Stimulated activated CD8-positive, alpha-beta memory T cell treated with anti-CD3 and anti-CD28 coated beads, Interleukin-7, amount 100 ng/mL, for 24 hours (primary cell): ENCODE results near the gene PCP4.
"Not testable (repeated sequence)": the region's sequence is repeated elsewhere in the genome, so short reads cannot be mapped to it uniquely, and the experiment has no call there.

ENCODE experiments used
- DNase-seq: peaks from one replicate; pipeline ENCODE4 v3.0.0-alpha.2; 2020; ENCODE audit warnings: low read depth

Gene PCP4

DNA sequence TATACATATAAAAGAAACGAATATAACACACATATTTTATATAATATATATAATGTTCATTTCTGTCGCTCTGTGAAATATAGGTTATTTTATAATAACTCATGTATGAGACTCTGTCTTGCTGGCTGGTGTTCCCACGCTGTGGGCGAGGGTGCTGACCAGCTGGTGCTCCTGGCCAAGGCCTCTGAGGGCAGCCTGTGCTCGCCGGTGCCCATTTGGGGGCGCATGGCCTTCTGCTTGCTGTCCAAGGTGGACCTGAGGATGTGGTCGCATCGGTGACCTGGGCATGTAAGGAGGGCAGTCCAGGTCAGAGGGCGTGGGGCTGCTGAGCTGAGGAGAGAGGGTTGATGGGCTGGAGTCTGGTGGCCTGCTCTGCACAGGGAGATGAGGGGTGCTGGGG lies 1.1 kb upstream of the PCP4 start:
- DNase-seq: no peak

DNA sequence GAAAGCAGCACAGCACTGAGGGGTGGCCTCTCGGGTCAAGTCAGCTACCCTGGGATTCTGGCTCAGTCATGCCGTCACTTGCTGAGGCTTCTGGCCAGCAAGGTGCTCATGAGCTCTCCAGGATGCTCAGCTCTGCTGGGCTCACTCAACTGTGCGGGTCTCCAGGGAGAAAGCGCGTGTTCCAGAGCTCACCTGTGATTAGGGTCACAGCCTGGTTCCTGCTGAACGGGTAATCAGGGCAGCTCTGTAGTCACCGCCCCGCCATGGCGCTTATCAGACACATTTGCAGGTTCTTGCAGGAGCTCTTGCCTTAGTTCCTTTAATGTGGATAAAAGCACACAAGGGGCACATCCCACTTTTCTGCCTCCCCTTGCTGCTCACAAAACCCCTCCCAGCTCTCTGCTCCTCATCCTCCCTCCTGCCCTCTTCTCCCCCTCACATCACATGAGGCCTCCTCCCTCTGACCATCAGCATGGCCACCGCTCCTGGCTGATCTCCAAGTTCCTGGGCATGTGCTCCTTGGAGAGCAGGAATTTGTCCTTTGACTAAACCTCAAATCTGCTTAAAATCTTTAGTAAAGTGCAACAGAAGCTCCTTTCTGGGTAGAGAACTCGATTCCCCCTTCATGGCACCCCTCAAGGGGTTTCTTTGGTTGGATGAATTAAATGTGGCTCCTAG lies 2.0 kb downstream of the PCP4 start:
- DNase-seq: no peak

DNA sequence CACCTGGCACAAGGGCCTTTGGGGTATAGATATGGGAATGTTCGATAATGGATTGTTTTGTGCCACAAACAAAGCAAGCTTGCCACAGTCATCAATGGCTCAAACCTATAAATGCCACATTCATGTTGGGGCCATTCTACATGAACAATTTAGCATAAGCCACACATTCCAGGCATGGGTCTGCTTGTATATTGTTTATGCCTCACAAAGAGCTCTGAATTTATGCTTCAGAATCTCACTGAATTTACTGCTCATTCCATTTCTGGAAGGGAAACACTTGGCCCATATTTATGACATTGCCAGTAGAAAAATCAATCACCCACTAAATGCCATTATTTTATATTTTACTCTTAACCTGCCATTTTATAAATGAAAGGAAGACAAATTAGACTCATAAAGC lies 6.4 kb downstream of the PCP4 start:
- DNase-seq: no peak

DNA sequence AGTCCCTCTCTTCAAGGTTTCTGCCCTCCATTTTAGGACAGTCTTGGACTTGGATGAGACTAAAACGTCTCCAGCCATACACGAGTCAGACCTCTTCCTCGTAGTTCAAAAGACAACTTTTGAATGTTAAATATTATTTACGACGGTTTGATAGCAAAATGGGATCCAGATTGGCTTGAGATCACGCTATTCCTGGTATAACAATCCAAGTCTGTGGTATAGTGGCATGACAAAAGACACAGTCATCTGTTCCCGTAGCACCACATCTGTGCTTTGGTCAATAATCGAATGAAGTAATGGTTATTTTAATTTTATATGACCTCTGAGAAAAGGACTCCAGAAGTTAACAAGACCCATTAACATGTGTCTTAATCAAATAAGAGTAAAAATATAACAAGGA lies 7.0 kb downstream of the PCP4 start:
- DNase-seq: no peak

DNA sequence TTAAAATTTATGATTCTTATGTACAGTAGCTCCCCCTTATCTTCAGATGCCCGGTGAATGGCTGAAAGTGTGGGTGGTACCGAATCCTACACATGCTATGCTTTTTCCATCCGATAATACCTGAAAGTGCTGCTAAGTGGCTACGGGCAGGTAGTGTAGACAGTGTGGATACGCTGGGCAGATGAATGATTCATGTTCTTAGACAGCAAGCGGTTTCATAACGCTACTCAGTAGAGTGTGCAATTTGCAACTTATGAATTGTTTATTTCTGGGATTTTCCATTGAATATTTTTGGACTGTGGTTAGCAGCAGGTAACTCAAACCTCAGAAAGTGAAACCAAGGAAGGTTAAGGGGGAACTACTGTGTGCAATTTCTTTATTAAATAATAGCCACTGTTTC lies 7.5 kb downstream of the PCP4 start:
- DNase-seq: no peak

DNA sequence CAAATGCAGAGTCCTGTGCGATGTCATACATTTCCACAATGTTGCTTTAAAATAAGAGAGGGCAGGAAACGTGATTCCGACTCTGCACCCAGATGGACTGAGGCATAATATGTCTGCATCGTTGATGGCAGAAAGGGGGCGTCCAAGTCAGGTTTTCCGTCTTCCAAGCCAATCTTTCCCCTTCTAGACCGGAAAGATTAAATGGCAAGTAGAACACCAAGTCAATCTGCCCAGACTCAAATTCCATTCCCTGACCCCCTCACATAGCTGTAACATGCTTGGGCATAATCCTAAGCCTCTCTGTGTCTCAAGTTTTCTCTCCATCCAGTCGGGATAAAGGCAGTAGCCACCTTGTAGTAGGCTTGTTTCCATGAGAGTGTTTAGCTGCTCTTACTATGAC lies 14.4 kb downstream of the PCP4 start:
- DNase-seq: no peak

DNA sequence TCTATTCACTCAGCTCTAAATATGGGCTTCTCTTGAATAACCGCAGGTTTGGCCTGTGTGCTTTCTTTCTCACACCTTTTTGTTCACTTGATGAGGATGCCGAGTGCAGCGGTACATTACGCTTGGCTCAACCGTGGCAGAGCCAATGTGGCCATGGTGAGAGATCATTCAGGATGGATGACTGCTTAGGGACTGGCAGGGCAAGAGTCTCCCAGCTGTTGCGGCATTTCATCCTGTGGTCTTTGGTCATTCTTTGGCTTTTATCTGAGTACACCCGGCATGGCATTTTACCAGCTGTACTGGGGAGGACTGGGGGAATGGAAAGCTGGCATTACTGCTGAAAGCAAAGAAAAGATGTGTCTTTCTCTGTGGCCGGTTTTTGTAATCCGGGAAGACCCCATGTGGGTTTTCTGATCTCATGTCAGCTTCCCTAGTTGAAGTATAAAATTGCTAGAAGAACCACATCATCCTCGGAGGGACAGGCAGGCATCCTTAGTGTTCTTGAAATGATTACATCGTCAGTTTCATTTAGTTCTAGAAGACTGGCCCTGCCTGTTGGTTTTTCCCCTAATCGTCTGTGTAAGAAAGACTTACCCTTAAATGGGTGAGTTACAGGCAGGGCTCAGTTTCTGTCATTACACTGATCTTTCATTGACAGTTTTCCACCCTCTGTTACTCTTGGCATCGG lies 15.1 kb downstream of the PCP4 start:
- DNase-seq: no peak

DNA sequence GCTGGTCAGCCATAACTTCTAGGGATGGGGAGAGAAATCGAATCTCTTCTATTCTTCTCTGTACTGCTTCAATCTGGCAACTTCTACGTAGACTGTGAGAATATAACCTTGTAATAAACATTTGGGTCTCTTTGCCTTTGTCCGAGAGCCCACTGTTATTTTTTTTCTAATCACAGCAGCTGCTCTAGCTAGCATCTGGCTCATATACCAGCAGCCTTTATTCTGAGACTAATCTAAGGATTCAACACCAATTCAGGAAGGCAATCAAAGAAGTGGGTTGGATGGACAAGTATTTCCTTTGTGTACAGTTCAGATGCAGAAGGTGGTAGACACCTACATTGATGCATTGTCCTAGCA lies 15.6 kb downstream of the PCP4 start:
- DNase-seq: no peak

DNA sequence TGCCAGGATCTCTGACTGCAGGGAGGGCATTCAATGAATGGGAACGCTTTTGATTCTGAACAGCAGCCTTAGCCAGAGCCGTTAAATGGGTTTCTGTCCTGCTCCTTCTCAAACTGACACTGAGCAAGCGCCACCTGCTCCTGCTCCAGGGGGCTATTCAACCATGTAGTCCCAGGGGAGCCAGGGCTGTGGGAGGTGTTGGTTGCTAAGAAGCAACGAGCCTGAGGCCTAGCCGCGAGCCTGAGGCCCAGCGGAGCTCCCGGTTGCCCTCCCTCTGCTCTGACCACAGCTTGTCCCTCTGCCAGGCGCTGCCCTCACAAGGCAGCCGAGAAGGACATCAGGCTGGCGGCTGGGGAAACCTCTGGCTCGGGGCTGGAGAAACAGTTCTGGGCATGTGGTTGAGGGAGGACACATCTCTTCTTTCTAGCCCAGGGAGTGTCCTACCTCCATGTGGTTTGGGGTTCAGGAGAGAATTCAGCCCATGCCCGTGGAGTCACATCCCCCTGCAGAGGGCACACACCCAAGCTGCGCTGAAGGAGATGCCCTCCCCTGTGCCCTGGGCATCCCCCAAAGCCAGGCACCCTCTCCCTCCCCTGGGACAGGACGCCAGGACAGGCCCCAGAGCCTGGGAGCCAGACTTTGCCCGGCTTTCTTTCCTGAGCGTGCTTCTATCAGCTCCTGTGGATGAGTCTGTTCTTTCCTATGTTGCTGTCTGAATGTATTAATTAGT lies 18.0 kb downstream of the PCP4 start:
- DNase-seq: no peak

DNA sequence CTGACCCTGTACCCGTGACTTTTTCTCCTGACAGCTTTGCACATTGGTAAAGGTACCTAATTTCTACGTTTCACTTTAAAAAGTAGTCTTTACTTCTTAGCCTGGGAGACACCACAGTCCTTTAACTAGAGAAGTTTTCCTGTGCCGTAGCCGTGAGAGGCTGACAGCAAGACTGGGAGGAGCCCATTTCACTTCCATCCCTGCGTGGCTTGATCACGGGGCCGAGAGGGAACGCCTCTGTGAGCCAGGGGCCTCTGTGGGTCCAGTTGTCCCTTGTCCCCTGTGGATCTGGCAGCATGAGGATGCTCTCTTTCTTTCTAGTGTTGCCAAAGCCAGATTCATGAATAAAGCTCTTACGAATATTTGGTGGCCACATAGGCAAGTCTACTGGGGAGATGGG lies 21.6 kb downstream of the PCP4 start:
- DNase-seq: no peak

DNA sequence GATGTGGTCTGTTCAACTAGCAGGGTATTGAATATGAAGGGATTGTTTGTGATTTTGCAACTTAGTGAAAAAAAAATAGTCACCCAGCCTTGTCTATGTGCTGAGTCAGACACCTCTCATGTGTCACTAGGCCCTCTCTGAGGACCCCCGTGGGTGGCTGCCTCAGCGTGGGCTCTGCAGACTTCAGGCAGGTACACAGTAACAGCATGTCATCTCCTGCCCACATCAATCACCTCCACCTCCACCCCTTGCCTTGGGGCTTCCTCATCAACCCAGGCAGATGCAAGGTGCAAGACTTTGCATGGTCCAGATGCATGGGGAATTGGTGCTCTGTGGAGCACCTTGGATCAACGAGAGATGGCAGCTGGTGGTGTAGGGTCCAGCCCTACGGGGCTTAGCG lies 23.9 kb downstream of the PCP4 start:
- DNase-seq: no peak

DNA sequence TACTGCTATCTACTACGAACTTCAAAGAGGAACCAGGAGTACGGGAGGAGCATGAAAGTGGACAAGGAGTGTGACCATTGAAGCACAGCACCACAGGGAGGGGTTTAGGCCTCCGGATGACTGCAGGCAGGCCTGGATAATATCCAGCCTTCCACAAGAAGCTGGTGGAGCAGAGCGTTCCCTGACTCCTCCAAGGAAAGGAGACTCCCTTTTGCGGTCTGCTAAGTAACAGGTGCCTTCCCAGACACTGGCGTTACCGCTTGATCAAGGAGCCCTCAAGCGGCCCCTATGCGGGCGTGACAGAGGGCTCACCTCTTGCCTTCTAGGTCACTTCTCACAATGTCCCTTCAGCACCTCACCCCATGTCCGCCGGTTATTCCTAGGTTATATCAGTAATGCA lies 24.6 kb downstream of the PCP4 start:
- DNase-seq: not testable (repeated sequence)

DNA sequence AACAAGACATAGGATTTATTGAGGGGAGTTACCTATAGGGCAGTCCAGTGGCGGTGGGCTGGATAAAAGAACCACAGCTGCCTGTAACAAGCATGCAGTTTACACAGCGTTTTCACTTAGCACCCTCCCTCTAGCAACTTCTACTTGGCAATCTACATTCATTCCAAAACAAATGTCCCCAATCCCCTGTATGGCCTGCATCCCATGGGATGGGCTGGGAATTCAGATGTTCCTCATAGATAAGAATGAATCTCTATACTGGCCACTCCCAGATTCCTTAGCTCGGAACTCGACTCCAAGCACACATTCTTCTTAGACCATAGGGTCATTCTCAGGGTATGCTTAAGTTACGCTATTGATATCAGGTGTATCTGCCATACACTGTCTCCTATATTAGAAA lies 33.3 kb downstream of the PCP4 start:
- no peak for DNase-seq

DNA sequence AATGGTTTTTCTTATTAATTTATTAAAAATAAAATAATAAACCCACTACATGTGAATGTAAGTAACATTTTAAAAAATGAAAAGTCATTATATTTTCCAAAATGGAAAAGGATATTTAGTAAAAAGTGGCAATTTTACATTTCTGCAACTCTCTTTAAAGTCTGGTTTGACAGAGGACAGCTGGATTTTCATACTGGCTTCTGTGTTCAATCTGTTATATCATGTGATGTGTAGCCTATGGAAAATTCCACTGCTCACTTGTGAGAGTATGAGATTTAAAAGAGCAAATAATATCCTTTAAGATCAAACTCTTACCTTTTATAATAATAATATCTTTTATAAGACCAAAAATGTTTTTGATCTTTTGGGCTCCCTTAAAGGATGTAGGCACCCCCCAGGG lies 33.7 kb downstream of the PCP4 start:
- no peak for DNase-seq

DNA sequence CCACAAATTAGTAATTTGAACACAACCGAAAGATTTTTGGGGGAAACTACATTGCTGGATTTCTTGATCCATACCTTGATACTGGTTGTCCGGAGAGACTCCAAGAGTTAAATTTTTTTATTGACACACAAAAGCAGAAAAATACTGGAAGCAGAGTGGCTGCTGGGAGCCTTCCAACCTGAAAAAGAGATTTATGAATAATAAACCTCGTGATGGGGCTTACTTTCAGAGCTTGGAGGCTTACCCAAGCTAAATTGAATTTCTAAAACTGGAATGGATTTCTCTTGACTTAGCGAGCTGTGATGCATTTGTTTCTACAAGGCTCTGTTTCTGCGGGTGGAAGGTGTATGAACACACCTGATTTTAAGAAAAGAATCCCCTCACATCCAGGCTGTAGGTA lies 35.7 kb downstream of the PCP4 start:
- DNase-seq: no peak

DNA sequence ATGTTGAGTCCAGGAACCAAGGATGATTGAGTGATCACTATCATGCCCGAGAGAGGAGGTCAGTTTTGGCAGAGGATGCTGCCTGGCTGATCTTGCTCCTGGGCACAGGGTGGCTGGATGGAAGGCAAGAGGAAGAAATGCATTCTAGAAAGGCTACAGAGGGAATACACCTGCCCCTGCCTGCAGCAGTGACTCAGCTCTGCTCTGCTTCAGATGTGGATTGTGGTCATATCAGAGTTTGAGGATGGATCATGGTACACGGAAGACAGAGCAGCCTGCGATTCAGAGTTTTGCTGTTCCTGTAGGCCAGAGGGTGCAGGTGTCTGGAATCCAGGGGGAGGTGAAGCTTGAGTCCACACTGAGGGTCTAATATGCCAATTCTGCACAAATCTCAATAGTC lies 37.2 kb downstream of the PCP4 start:
- no peak for DNase-seq

DNA sequence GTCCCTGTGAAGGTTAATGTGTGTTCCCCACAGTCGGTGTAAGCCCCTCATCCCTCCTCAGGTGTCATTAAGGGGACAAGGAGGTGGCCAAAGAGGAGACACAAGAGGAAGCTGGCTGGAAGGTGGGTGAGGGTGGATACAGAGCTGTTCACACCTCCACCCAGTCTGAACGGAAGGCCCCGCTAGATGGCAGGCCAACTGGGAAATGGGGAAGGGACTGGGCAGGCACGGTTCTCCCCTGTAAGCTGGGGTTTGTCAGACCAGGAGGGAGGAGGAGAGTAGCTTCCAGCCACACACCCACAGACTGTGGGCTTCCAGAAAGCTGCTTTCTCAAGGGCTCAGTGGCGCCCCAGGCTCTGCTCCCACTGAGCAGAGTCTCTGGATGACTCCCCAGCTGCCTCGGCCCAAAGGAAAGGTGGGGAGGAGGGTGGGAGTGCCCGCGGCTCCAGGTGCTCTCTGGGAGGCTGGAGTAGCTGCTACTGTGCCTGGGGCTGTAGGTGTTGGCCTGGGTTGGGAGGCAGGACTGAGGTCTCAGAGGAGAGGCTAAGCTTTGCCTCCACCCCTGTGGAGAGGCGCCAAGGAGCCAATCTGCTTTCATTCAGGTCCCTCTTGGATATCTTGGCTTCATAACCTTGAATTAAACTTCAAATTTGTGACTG lies 41.2 kb downstream of the PCP4 start:
- no peak for DNase-seq

DNA sequence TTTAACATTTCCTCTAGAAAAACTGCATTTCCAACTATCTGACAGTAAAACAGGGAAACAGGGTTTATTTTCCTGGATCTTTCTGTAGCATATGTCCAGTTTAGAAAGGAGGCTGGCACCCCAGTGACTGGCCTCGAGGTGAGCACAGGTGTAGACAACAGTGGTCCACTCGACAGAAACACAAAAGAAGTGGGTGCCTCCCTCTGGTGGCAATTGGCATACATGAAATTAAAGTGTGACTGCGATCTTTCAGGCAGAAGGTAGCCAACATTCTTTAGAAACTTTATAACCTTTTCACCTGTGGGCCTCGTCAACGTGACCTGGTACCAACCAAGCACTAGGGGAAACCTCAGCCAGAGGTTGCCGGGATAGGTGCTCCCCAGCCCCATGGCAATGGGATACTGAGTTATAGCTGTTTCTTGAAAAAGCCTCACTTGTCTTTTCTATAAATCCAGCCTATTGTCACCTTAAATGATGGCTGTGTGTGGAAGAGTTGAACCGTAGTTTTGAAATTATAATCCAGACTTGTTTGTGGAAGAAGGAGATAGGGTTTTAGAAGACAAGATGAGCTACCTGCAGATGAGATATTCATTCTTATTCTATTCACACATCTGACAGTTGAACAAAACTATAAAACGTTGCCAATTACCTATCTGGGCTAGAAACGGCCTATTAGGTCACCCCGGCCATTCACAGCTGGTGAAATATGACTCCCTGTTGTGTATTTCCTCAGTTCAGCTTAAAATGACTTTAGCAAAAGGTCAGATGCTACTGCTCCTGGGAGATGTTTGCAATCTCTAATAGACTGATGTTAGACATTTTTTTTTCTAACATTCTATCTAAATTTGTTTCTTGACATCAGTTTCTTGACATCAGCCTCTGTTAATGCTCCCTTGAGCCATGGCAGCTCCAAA lies 44.3 kb downstream of the PCP4 start:
- no peak for DNase-seq

DNA sequence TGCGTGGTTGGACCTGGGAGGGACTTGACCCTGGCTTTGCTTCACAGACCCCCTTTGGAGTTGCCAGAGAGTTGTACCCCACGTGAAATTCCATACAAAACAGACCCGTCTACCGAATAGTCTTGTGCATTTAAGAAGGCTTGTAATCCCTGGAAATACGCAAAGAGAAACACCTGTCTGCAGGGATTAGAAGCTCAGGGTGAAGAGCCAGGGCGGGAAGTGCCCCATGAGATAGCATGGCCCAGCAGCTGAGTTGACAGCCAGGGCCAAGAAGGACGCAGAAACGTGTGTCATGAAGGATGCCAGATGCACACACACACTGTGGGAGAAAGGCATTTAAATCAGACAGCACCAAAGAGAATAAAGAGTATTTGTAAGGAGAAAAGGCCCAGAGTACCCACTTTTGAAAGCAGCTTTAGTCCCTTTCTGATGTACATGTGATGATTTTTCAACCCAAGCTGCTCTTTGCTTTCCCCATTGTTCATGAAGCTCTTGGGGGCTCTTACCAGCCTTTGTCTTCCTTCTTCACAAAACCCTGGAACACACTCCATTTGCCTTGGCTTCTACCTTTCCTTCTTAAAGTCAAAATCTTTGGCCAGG lies 46.6 kb downstream of the PCP4 start:
- DNase-seq: no peak

DNA sequence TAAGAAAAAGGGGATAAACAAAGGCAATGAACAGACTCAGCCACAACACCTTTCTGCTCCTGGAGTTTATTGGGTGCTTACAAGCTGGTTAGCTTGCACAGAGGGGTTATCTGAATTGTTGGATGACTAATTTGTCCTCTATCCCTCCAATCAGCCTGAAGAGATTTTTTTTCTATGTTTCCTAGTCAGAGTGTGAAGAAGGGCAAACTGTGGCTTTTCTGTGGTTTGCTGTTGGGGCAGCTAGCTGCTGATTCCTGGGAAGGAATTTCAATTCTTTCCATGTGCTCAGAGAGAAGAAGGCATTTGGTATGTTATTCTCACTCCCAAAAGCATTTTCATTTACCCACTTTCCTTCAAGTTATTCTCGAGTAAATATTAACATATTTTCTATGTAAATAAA lies 48.6 kb downstream of the PCP4 start:
- DNase-seq: no peak

DNA sequence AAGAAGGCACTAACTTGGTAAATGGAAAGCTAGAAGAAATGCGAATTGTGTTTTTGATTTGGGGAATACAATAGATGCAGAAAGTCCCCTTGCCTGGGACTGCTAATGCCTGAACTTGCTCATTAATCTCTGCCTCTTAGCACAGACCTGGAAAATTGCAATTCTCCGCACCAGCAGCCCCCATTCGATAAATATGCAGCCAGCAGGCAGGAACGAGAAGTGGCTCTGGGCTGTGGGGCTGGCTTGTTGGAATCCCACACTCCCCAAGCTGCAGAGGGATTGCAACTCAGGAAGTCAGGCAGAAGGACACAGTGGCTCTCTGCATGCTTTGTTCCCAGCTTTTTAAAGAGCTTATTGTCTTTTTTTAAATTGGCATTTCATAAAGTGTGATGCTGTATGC lies 51.3 kb downstream of the PCP4 start:
- no peak for DNase-seq

DNA sequence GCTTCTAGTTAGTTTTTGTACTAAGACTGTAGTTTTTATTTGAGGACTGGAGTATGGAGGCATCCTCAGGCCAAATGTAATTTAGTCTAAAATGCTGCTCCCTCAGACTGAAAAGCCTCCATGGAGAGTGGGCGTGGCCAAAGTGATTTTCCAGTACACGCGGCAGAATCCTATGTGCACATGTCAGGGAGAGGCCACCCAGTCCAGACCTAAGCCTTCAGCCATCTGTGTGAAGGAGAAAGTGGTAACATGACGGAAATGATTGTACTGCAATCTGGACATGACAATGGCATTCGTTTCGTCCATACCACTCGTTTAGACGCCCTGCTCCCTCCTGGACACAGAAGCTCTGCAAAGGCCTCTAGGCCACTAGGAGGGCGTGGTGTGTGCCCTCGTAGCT lies 56.2 kb downstream of the PCP4 start:
- DNase-seq: no peak
